Stimulated activated CD4-positive, alpha-beta T cell treated with anti-CD3 and anti-CD28 coated beads, TNF-alpha, amount 100 ng/mL, for 24 hours (primary cell): ENCODE measurements around the gene KRTAP10-6.
"Not testable (repeated sequence)": the region's sequence is repeated elsewhere in the genome, so short reads cannot be mapped to it uniquely, and the experiment has no call there.

Experiments used
- DNase-seq, 3 experiments: peaks; one replicate each; pipeline ENCODE4 v3.0.0-alpha.2; 2020; ENCODE audit warnings: low read depth in 3 of 3

Gene KRTAP10-6

GRCh38 chr21:44599264-44600029, 7.1 kb upstream of the KRTAP10-6 start:
- no peak for DNase-seq

DNA sequence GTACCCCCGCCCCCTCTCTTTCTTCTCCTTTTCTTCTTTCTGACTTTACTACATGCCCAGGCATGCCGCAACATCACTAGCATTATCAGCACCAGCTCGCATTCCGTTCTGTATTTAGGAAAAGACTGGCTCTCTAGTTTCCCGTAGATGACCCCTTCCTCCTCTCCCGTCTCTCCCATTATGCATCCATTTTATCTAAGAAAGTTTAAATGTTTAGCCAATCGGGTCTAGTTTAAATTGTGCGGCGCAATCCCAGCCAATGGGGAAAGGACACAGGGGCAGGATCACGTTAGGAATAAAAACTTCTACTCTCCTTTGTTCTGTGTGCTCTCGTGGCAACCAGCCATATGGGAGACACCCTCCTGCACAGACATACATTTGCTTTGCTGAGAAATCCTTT, 5.8 kb upstream of the KRTAP10-6 start:
- DNase-seq, result no peak

DNA sequence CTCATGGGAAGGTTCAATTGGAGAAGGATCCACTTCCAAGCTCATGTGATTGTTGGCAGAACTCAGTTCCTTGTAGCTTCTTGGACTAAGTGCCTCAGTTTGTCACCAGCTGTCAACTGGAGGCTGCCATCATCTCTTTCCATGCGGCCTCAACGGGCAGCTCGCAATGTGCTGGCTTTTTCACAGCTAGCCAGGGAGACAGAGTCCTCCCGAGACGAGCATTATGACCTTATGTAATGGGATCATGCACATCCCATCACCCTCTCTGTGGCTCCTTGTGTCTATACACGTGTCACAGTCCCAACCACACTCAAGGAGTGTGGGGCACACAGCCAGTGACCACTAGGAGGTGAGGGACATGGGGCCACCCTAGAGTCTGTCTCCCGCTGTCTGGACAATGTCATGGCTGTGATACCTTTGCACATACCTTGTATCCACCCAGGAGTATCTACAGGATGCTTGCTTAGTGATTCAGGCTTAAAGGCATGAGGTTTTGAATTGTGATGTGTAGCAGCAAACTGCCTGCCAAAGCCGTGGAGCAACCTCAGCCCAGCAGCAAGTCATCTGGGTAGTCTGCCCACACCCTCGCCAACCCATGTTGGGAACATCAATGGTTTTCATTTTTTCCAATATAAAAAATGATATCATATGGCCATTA, 3.9 kb upstream of the KRTAP10-6 start:
- no peak for DNase-seq

DNA sequence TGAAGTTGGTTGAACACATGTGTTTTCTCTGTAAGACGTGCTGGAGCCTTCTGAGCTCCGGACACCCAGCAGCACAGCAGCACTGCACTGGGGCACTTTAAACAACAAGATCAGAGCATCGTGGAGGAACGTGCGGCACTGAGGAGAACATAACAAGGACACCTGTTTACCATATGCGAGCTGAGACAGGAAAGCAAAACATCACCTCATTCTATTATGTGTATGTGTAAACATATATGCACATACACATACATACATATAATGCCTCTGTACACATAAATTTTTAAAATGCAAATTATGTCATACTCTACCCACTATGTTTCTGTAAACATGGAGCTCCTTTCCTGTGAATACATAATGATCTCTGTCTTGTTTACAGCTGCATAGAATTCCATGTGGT, 3.2 kb upstream of the KRTAP10-6 start:
- no peak for DNase-seq

GRCh38 chr21:44594406-44594916, 2.2 kb upstream of the KRTAP10-6 start:
- no peak for DNase-seq

- no peak for DNase-seq
These were observed 1.5 kb upstream of the KRTAP10-6 start for GRCh38 chr21:44593598-44594405.

GRCh38 chr21:44591801-44592130, 539 bp downstream of the KRTAP10-6 start:
- not testable (repeated sequence) for DNase-seq

DNA sequence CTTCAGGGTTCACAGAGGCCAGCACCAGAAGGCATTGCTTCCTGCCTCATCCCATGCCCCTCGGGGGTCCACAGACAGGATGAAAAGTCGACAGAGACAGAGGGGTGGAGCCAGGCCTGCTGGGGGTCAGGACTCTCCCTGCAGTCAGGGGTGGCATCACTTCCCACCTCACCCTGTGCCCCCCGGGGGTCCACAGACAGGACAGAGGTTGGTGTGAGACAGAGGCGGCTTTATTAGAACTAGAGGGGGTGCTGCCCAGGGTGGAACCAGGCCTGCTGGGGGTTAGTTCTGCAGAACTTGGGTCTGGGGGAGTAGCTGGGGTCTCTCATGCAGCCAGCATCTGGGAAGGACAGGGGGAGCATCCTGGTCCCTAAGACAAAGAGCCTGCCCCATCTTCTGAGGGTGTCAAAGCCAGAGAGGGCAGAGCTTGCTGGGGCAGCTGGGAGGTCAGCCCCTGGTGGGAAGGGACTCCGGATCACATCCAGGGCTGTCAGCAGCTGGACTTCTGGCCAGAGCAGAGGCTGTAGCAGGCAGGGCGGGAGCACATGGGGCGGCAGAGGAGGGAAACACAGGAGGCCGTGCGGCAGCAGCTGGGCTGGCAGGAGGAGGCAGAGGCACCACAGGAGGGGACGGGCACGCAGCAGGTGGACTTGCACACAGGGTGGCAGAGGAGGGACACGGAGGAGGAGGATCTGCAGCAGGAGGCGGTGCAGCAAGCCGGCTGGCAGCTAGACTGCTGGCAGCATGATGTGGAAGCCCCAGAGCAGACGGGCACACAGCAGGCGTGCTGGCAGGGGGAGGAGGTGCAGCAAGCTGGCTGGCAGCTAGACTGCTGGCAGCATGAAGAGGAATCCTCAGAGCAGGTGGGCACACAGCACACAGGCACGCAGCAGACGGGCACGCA, 1.2 kb downstream of the KRTAP10-6 start:
- not testable (repeated sequence) for DNase-seq

- DNase-seq, result no peak
These were observed 2.0 kb downstream of the KRTAP10-6 start for GRCh38 chr21:44590311-44590721.

DNA sequence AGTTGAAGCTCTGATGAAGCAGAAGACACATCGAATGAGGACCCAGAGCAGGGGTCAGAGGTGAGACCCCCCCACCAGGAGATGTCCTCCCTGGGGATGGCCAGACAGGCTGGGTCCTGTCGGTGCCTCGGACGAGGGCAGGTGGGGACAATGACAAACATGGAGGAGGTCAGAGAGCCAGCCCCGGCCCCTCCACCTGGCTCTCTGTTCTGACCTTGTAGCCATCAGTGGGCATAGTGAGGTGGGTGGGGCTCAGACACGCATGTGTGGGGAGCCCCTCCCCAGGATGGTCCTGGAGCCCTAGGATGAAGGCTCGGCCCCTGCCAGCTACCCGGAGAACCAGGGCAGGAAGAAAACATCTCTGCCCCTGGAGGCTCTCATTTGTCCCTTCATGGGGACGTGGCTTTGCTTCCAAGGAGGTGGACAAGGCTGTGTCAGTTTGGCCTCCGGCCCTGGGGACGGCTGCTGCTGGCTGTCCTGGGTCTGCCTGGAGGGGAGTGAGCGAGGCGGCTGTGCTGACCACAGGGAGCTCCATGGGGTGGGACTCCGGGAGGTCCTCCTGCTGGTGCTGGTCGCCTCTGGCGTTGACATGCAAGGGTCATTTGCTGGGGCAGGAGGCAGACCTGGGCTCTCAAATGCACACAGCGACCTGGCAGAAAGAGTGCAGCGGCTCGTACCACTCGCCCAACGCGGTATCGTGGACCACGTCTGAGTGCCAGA, 2.6 kb downstream of the KRTAP10-6 start:
- DNase-seq, result no peak

- no peak for DNase-seq
These were observed 3.2 kb downstream of the KRTAP10-6 start for GRCh38 chr21:44589094-44589493.

DNA sequence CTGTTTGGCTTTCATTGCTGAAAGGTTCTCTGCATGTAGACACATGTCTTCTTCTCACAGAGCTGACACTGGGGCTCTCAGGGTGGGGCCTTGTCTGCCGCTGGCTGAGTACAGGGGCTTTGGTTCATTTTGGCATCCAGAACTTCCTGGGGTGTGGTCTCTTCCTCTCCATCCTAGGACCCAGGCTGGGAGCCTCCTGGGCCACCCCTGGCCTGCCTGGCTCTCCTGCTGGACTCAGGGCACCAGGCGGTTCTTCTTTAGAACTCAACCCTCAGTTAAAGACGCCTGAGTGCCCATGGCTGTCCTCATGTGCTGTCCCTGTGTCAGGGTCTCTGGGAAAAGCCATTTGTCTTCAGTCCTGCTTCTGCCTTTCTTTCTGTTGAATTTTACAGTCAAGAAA, 6.4 kb downstream of the KRTAP10-6 start:
- DNase-seq, result no peak

GRCh38 chr21:44583800-44584147, 8.5 kb downstream of the KRTAP10-6 start:
- peak in 2 of 3 experiments; percentile 5 to 22 for DNase-seq

- no peak for DNase-seq
These were observed 9.1 kb downstream of the KRTAP10-6 start for GRCh38 chr21:44583089-44583799.

- DNase-seq, result no peak
These were observed 10.2 kb downstream of the KRTAP10-6 start for GRCh38 chr21:44582055-44582454.

DNA sequence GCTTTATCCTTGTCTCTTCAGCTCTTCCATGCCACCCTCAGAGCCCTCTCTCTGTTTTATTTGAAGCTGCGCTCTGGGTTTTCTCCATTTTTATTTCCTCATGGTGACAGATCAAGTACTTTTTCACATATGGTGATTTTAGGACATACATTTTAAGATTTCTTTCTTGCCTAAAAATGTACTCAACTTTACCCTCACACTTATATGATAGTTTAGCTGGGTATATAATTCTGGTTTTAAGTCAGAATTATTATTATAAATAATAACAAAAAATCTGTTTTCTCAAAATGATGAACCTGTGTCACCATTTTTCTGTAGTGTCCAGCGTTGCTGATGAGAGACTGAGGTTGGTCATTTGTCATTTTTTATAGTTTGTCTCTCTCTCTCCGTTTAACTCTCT, 11.1 kb downstream of the KRTAP10-6 start:
- DNase-seq, result no peak

GRCh38 chr21:44580231-44580821, 12.0 kb downstream of the KRTAP10-6 start, which contains the start of gene KRTAP10-5:
KRTAP10-5 (minus strand) TSS chr21:44580604; CDS start chr21:44580578, 26 bp downstream.
- DNase-seq, result not testable (repeated sequence)

- DNase-seq, result no peak
These were observed 12.5 kb downstream of the KRTAP10-6 start for GRCh38 chr21:44579833-44580144.

DNA sequence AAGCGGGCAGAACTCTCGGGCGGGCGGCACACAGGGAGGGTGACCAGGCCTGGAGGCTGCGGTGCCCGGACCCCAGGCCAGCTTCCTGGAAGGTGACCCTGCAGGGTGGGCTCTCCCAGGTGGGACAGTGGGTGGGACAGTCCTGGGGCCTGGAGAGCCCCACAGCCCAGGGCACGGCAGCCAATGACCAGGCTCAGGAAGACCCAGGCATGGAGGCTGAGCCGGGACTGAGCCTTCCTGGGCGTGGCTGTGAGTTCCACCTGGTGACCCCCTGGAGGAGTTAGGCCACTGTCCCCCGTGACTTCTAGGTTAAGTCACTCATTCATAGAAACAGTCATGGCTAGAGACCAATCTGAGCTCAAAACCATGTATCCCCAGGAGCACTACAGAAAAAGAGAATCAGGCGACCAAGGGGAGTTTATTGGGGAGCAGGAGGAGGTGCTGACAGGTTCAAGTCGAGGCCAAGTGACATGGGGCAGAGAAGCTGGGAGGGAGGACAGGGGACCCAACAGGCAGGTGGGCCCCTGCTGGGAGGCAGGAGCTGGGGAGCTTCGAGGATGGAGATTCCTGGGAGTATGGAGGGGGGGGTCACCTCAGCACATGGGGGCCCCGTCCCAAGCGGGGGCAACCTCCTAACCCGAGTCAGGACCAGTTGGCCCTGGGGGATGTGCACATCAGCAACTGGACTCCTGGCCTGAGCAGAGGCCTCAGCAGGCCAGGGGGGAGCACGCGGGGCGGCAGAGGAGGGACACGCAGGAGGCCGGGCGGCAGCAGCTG, 13.1 kb downstream of the KRTAP10-6 start:
- DNase-seq, result no peak
